Left lung (tissue), 10 donors: Measurements from ENCODE around the gene VSTM2L. TPM values are rescaled to one million over a fixed set of nuclear protein-coding genes. Genes with fewer than 3 reads are reported as not detected.

Source experiments
- ATAC-seq: fragments of 200-7000 bp; cut with Tn5 transposase; one replicate; pipeline ENCODE4 v1.9.1; 2020; ENCODE audit warnings: moderate library complexity
- DNase-seq, 4 donors: peaks; one replicate each; pipeline ENCODE4 v3.0.0-alpha.2; 2013 to 2020
- H3K27ac ChIP-seq, 2 donors: fragments of 200-600 bp; sonication (generic) in 1 of 2; one replicate each; pipeline versions ENCODE4 v1.5.0 to v1.8.0; 2020 to 2021
- H3K27me3 ChIP-seq, 2 donors: fragments of 200-600 bp; sonication (generic) in 1 of 2; one replicate each; pipeline versions ENCODE4 v1.5.0 to v1.8.0; 2020 to 2021
- H3K36me3 ChIP-seq, 2 donors: fragments of 200-600 bp; sonication (generic) in 1 of 2; one replicate each; pipeline versions ENCODE4 v1.5.0 to v1.8.0; 2020 to 2021
- H3K4me1 ChIP-seq, 2 donors: fragments of 200-600 bp; one replicate each; pipeline ENCODE4 v1.8.0; 2021
- H3K4me3 ChIP-seq, 2 donors: fragments of 200-600 bp; sonication (generic) in 1 of 2; one replicate each; pipeline versions ENCODE4 v1.5.0 to v1.8.0; 2020 to 2021; ENCODE audit warnings: mild to moderate bottlenecking in 1 of 2
- H3K9me3 ChIP-seq, 2 donors: fragments of 200-600 bp; sonication (generic) in 1 of 2; one replicate each; pipeline versions ENCODE4 v1.5.0 to v1.8.0; 2020 to 2021
- CTCF ChIP-seq, 2 donors: fragments of 200-600 bp; sonication (generic) in 1 of 2; IDR thresholded peaks; one replicate each; pipeline versions ENCODE4 v1.5.0 to v1.8.0; 2021; ENCODE audit warnings: antibody characterized with exemption in 2 of 2
- intact Hi-C, 2 donors: fragments of 100-400 bp; cut with DNase I; formaldehyde crosslinking; loops; one replicate each; pipeline versions ENCODE4 v1.11.2 to v1.14.2; 2022
- polyA plus RNA-seq, 6 donors: library from polyadenylated mRNA; unstranded; fragments of 120-200 nt; gene quantifications; one replicate each; pipeline ENCODE4 v1.2.1, GENCODE V29; 2013; ENCODE audit not compliant: insufficient read length in 6 of 6
- total RNA-seq, 2 donors: library from RNA; stranded (reverse); fragmentation: NEBNext Ultra II Directional; extraction: Animal tissue kit (Norgen Biotek cat#: 25700); gene quantifications; one replicate each; pipeline ENCODE4 v1.2.1, GENCODE V29; 2021
- donor health status: DM: no; HTN: yes; CAD: no.
- donor health status: DM: no; HTN: no; CAD: no.

VSTM2L gene
- total and polyA plus RNA-seq, 8 donors = 2.7 to 31.9 (median 7.2) TPM

DNA sequence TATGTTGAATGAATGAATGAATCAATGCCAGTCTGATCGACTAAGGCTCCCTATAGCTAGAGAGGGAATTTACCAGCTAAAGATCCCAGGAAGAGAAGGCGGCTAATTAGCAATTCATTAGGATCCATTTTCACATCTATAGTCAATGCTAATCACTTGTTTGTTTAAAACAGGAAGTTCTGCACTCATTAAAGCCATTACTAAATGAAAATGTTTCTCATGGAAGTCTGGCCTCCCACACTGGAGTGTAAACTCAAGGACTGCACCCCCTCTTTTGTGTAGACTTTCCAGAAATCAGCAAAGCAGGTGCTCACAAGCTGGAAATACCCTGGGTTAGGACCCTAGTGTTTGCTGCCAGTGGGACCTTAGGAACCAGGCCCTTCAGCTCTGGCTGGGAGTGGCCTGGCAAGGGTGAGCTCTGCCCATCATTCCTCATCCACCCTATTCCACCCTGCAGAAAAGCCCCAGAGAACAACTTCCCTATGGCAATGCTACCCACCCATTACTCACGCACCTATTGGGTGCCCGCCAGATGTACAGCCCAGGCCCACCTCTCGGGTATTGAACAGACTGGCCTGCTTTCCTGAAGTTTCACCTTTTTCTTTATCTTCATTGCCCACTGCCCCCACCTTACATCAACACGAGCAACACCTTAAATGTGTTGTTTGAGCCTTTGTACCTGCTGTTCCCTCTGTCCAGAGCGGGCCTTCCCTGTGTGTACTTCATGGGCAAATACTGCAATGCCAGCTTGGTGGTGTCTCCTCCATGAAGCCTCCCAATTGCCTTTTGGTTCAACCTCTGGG is 69.5 kb downstream of the VSTM2L start:
- no peaks in the 10 kb centered on the region for H3K27me3 ChIP-seq
- no peak overlapping the region for H3K4me3 ChIP-seq
- H3K9me3 ChIP-seq = no peaks in the 10 kb centered on the region
- ATAC-seq (no peak), DNase-seq (no peak)
- no peak overlapping the region for H3K27ac ChIP-seq
- H3K36me3 ChIP-seq = no peaks in the 10 kb centered on the region
- no peak for TF ChIP-seq CTCF (IDR thresholded peaks at IDR 0.05)
- no peaks in the 10 kb centered on the region for H3K4me1 ChIP-seq
- intact Hi-C loops = loop anchor here in 1 of 2 donors (10.0 kb wide), 1 partner anchor 58 kb away; no protein-coding TSS in a partner anchor

- Histone ChIP-seq H3K4me3 (no peak overlapping the region), H3K27ac (no peak overlapping the region), H3K9me3 (no peaks in the 10 kb centered on the region), H3K4me1 (no peaks in the 10 kb centered on the region), H3K27me3 (no peaks in the 10 kb centered on the region), H3K36me3 (no peaks in the 10 kb centered on the region)
- intact Hi-C loops = loop anchor here in 1 of 2 donors (10.0 kb wide), 1 partner anchor 58 kb away; no protein-coding TSS in a partner anchor
- DNase-seq = no peak
- no peak for ATAC-seq
- no peak for TF ChIP-seq CTCF (IDR thresholded peaks at IDR 0.05)
Observed at GRCh38 chr20:37973059-37973910, 70.4 kb downstream of the VSTM2L start.

DNA sequence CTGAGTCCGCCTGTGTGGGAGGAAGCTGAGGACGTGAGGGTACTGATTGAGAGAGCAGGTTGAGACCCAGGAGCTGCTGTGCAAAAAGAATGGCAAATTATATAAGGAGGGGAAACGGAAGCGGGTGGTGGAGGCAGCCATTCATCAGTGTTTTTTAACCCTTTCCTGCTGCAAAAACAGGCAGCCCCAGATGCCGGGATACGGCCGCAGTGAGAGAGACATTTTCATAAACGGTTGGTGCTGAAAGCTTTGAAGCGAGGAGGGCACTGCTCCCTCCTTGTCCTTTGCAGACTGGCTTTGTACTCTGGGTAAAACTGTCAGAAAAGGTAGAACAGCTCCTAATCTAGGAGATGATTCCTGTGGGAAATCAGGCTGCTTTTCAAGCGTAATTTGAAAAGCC is 74.0 kb downstream of the VSTM2L start:
- ATAC-seq (no peak), DNase-seq (no peak)
- intact Hi-C loops = loop anchor here in 1 of 2 donors (10.0 kb wide), 1 partner anchor 62 kb away; no protein-coding TSS in a partner anchor
- Histone ChIP-seq H3K4me3 (no peak overlapping the region), H3K9me3 (no peaks in the 10 kb centered on the region), H3K4me1 (no peaks in the 10 kb centered on the region), H3K36me3 (peaks cover 0 to 11% of the 10 kb centered on the region in 2 donors), H3K27me3 (no peaks in the 10 kb centered on the region), H3K27ac (no peak overlapping the region)
- TF ChIP-seq CTCF (IDR thresholded peaks at IDR 0.05) = no peak

DNA sequence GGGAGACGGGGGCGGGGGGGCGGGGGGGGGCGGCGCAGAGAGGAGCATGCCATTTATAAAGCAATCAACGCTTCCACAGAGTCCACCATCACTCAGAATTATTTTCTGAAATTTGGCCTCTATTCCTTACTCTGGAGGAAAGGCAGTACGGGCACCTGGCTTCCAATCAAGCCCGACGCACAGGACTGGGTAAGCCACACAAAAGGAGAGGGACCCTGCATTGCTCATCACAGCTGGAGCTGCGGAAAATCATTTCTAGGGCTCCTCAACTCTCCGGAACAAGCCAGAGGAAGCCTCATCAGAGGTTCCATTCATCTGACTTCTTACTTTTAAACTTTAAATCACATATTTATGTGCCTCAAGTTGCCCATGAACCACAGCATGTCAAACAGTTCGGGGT is 74.4 kb downstream of the VSTM2L start:
- DNase-seq (no peak), ATAC-seq (no peak)
- no peaks in the 10 kb centered on the region for H3K9me3 ChIP-seq
- no peak for TF ChIP-seq CTCF (IDR thresholded peaks at IDR 0.05)
- no peak overlapping the region for H3K4me3 ChIP-seq
- intact Hi-C loops = loop anchor here in 1 of 2 donors (10.0 kb wide), 1 partner anchor 63 kb away; no protein-coding TSS in a partner anchor
- H3K27me3 ChIP-seq = no peaks in the 10 kb centered on the region
- no peak overlapping the region for H3K27ac ChIP-seq
- peaks cover 0 to 15% of the 10 kb centered on the region in 2 donors for H3K36me3 ChIP-seq
- no peaks in the 10 kb centered on the region for H3K4me1 ChIP-seq

DNA sequence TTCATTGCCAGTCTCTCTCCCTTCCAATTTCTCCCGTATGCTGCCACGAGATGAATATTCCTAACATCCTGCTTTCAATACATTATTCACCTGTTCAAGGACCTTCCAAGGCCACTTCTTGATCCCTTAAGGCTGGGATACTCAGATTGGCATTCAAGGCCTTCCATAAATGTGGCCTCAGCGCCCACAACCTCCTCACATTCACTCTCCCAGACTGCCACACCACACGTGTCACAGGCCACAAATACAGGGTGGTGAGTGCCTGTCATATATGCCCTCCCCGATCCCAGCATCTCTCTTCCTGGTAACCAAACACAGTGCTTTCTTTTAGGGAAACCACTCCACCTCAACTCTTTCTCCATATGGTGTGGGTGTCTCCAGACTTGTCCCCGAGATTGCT is 74.9 kb downstream of the VSTM2L start:
- no peaks in the 10 kb centered on the region for H3K4me1 ChIP-seq
- H3K27me3 ChIP-seq = no peaks in the 10 kb centered on the region
- no peak for DNase-seq
- H3K9me3 ChIP-seq = no peaks in the 10 kb centered on the region
- H3K36me3 ChIP-seq = peaks cover 0 to 17% of the 10 kb centered on the region in 2 donors
- H3K4me3 ChIP-seq = no peak overlapping the region
- no peak for ATAC-seq
- intact Hi-C loops = loop anchor here in 1 of 2 donors (10.0 kb wide), 1 partner anchor 63 kb away; no protein-coding TSS in a partner anchor
- no peak for TF ChIP-seq CTCF (IDR thresholded peaks at IDR 0.05)
- H3K27ac ChIP-seq = no peak overlapping the region
